Testis (tissue), 3 donors: ENCODE measurements around the gene SLC22A4. TPM values are rescaled to one million over a fixed set of nuclear protein-coding genes. Genes with fewer than 3 reads are reported as not detected.

Experiments used
- DNase-seq: peaks from one replicate; pipeline ENCODE4 v3.0.0-alpha.2; 2019
- H3K27ac ChIP-seq, 2 donors: fragments of 200-600 bp; sonication (generic); one replicate each; pipeline ENCODE4 v1.5.1; 2019
- H3K27me3 ChIP-seq: fragments of 200-600 bp; sonication (generic); one replicate; pipeline ENCODE4 v1.5.1; 2019
- H3K36me3 ChIP-seq: fragments of 200-600 bp; sonication (generic); one replicate; pipeline ENCODE4 v1.5.1; 2017; ENCODE audit warnings: low read depth; ENCODE audit errors: missing control alignments
- H3K4me1 ChIP-seq: fragments of 200-600 bp; sonication (generic); one replicate; pipeline ENCODE4 v1.5.1; 2019
- H3K4me3 ChIP-seq, 2 donors: fragments of 200-600 bp; sonication (generic); one replicate each; pipeline ENCODE4 v1.5.1; 2017 to 2019
- H3K9me3 ChIP-seq: fragments of 200-600 bp; sonication (generic); one replicate; pipeline ENCODE4 v1.5.1; 2017
- POLR2A ChIP-seq: fragments of 450-650 bp; IDR thresholded peaks from one replicate; pipeline ENCODE4 v1.6.1; 2017; ENCODE audit warnings: antibody characterized with exemption, mild to moderate bottlenecking, moderate library complexity
- WGBS, 2 donors: methylation state at CpG; one replicate each; pipeline ENCODE4 v1.1.5; 2018; 5-methylcytosine and 5-hydroxymethylcytosine counted together
- intact Hi-C: fragments of 100-400 bp; cut with DNase I; formaldehyde crosslinking; loops from one replicate; pipeline ENCODE4 v1.15.1; 2023; ENCODE audit warnings: low total_unique reads
- polyA plus RNA-seq: library from polyadenylated mRNA; stranded (reverse); fragments of 350-450 nt; fragmentation: Illumina TruSeq; extraction: RNeasy Lipid Tissue Mini Kit (QIAGEN cat#74804); gene quantifications from one replicate; pipeline ENCODE4 v1.2.3, GENCODE V29; 2014; ENCODE audit warnings: low read depth, low replicate concordance; ENCODE audit not compliant: insufficient read depth
- total RNA-seq, 2 donors: library from RNA; depleted of rRNA; stranded (reverse); fragments of >200 nt; gene quantifications; one replicate each; pipeline ENCODE4 v1.2.3, GENCODE V29; 2016
- TF ChIP-seq, protein P1 (sequence below), 3 experiments: fragments of 450-650 bp in 2 of 3; fragments of 200-600 bp in 1 of 3; sonication (generic) in 1 of 3; IDR thresholded peaks; one replicate each; pipeline ENCODE4 v1.5.1; 2016 to 2019; ENCODE audit warnings: antibody characterized with exemption in 3 of 3, mild to moderate bottlenecking in 2 of 3, moderate library complexity in 1 of 3

The SLC22A4 gene
- total and polyA plus RNA-seq, 3 donors from 2014 or later: 1.1 to 2.3 (median 1.5) TPM

DNA sequence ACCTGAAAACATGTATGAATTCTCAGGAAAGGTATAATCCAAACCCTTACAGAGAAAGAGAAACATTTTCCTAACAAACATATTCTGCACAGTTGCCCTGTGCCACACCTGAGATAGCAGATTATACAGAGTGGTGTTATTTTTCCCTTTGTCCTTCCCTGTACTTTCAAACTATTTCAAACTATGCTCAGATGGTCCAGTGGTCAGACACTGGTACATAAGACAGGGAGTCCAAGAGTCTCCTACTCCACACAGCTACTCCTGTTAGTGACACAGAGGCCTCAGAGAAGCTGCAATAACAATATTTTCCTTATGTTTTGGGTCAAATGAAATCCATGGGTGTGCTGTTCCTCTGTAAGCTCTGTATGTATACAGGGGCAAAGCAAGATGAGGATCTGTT, 45.3 kb downstream of the SLC22A4 start:
- Histone ChIP-seq H3K9me3 (no peaks in the 10 kb centered on the region), H3K4me3 (no peak overlapping the region), H3K27ac (no peak overlapping the region), H3K4me1 (no peaks in the 10 kb centered on the region), H3K36me3 (no peaks in the 10 kb centered on the region), H3K27me3 (no peaks in the 10 kb centered on the region)
- TF ChIP-seq POLR2A: no peak
- TF ChIP-seq, protein P1, sequence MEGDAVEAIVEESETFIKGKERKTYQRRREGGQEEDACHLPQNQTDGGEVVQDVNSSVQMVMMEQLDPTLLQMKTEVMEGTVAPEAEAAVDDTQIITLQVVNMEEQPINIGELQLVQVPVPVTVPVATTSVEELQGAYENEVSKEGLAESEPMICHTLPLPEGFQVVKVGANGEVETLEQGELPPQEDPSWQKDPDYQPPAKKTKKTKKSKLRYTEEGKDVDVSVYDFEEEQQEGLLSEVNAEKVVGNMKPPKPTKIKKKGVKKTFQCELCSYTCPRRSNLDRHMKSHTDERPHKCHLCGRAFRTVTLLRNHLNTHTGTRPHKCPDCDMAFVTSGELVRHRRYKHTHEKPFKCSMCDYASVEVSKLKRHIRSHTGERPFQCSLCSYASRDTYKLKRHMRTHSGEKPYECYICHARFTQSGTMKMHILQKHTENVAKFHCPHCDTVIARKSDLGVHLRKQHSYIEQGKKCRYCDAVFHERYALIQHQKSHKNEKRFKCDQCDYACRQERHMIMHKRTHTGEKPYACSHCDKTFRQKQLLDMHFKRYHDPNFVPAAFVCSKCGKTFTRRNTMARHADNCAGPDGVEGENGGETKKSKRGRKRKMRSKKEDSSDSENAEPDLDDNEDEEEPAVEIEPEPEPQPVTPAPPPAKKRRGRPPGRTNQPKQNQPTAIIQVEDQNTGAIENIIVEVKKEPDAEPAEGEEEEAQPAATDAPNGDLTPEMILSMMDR (IDR thresholded peaks at IDR 0.05): no peak
- intact Hi-C loops: no loop called here
- DNase-seq: no peak

DNA sequence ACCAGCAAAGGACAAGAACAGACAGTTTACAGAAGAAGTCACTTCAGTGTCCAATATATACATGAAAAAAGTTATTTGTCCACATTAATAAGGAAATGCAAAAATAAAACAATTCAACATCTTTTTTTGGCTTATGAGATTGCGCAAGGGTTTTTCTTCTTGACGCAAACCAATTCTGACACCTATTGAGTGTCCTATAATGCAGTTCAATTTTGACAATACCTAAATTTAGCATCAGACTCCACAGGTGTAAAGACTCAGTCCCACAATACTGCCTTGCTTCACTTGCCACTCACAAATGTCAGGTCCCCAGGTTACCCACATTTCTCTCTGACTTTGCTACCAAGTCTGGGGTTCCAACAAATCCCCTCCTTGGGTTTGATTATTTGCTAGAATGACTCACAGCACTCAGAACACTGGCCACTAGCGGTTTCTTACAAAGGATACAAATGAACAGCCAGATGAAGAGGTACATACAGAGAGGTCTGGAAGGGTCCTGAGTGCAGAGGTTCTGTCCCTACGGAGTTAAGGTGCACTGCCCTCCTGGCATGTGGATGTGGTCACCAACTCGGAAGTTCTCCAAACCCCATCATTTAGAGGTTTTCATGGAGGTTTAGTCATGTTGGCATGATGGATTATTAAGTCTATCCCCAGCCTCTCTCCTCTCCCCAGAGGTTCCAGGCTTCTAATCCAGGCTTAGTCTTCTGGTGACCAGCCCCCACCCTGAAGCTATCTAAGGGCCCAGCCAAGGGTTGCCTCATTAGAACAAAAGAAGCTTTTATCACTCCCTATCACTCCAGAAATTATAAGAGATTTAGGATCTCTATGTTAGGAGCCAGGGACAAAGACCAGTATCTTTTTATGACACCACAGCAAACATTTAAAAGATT, 48.3 kb downstream of the SLC22A4 start:
- intact Hi-C loops: no loop called here

DNA sequence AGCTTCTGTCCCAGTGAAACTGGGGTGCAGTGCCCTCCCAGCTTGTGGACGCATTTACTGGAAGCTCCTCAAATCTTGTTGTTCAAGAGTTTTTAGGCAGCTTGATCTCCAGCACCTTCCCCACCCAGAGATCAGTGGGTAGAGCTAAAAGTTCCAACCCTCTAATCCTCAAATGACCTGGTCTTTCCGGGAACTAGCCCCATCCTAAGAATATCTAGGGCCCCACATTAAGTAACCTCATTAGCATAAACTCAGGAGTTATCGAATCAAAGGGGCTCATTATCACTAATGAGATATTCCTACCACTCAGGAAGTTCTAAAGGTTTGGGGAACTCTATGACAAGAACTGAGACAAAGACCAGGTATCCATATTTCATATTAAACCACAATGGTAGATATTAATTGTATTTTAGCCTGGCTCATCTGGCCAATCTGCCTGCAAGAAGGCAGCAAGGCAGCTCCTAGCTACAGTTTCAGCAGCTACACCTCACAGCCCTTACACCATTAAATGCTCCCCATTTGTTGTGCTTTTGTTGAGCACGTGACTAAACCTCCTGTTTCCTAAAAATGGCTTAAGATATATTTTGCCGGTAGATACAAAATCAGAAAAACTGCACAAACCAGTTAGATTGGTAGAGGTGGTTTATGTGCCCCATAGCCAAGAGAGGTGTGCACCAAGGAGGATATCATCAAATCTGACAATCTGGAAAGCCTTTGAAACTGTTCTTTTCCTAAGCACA, 50.8 kb downstream of the SLC22A4 start:
- H3K4me3 ChIP-seq: no peak overlapping the region
- no peak for TF ChIP-seq POLR2A
- TF ChIP-seq, protein P1 (IDR thresholded peaks at IDR 0.05): no peak
- no peaks in the 10 kb centered on the region for H3K9me3 ChIP-seq
- DNase-seq: no peak
- no peak overlapping the region for H3K27ac ChIP-seq
- no peaks in the 10 kb centered on the region for H3K4me1 ChIP-seq
- intact Hi-C loops: no loop called here
- H3K36me3 ChIP-seq: no peaks in the 10 kb centered on the region
- 77 to 94% methylated on average over 5 of the region's 5 CpGs for whole genome bisulfite sequencing, 2 donors
- no peaks in the 10 kb centered on the region for H3K27me3 ChIP-seq

More for the DNA sequence above, 48.3 kb downstream of the SLC22A4 start:
- no peaks in the 10 kb centered on the region for H3K27me3 ChIP-seq
- no peak for TF ChIP-seq POLR2A
- TF ChIP-seq, protein P1 (IDR thresholded peaks at IDR 0.05): no peak
- DNase-seq: no peak
- H3K4me3 ChIP-seq: no peak overlapping the region
- no peak overlapping the region for H3K27ac ChIP-seq
- no peaks in the 10 kb centered on the region for H3K4me1 ChIP-seq
- no peaks in the 10 kb centered on the region for H3K36me3 ChIP-seq
- H3K9me3 ChIP-seq: no peaks in the 10 kb centered on the region
- WGBS, 2 donors: 74 to 88% methylated on average over 5 of the region's 5 CpGs

DNA sequence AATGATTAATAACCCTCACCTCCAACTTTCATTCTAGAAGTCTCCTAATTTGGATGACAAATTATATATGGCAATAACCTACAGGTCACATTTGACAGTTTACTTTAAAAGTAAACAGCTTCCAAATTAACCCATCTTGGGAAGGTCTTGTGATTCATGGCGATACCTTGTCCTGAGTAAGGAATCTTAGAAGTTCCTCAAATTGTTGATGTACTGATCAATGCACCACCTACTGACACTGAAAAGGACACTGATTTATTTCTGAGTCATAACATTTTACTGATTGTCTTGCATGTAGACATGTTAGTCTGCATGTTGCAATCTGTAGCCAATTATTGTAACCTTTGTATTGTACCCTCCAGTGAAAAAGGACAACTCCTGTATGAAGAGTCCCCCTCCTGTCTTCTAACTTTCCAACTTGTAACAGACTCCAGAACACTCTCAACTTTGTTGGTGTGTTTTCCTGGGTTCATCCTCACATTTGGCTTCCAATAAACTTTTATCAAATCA, 59.3 kb downstream of the SLC22A4 start:
- WGBS, 2 donors: 94 to 100% methylated on average over 1 of the region's 1 CpG
- DNase-seq: no peak
- Histone ChIP-seq H3K4me3 (no peak overlapping the region), H3K27me3 (no peaks in the 10 kb centered on the region), H3K9me3 (no peaks in the 10 kb centered on the region), H3K4me1 (no peaks in the 10 kb centered on the region), H3K36me3 (no peaks in the 10 kb centered on the region), H3K27ac (no peak overlapping the region)
- TF ChIP-seq, protein P1 (IDR thresholded peaks at IDR 0.05): no peak
- TF ChIP-seq POLR2A: no peak
- intact Hi-C loops: no loop called here
